Measurements from ENCODE around the gene ZNF471.
A peak's percentile ranks its signal among the peaks of the same experiment; 100 is the strongest.

Gene ZNF471

GRCh38 chr19:56507446-56508289 lies at the start of gene ZNF471:
ZNF471 (plus strand) TSS chr19:56507855; CDS start chr19:56511572, 3,717 bp downstream.
- peak; percentile 98 for DNase-seq (ENCODE audit: low read depth)

- DNase-seq (ENCODE audit: low read depth), result no peak
These were observed 33.3 kb upstream of the ZNF471 start for GRCh38 chr19:56474308-56474707.

GRCh38 chr19:56476093-56476492 lies 31.6 kb upstream of the ZNF471 start:
- DNase-seq (ENCODE audit: low read depth), result no peak

GRCh38 chr19:56476651-56477428 lies 30.8 kb upstream of the ZNF471 start, which contains the start of gene ZNF667:
ZNF667 (minus strand) TSS chr19:56477345; CDS start chr19:56462370, 14,975 bp downstream.
- peak; percentile 46 for DNase-seq (ENCODE audit: low read depth)

GRCh38 chr19:56477429-56478338 lies 30.0 kb upstream of the ZNF471 start:
- DNase-seq (ENCODE audit: low read depth), result peak; percentile 94

- DNase-seq (ENCODE audit: low read depth), result no peak
These were observed 16.3 kb upstream of the ZNF471 start for GRCh38 chr19:56491399-56491798.

- DNase-seq (ENCODE audit: low read depth), result no peak
These were observed 3.1 kb upstream of the ZNF471 start for GRCh38 chr19:56504581-56504980.

- no peak for DNase-seq (ENCODE audit: low read depth)
These were observed 679 bp downstream of the ZNF471 start for GRCh38 chr19:56508290-56508778.

GRCh38 chr19:56525214-56525860 lies 17.7 kb downstream of the ZNF471 start:
- DNase-seq (ENCODE audit: low read depth), result no peak

- no peak for DNase-seq (ENCODE audit: low read depth)
These were observed 29.8 kb downstream of the ZNF471 start for GRCh38 chr19:56537442-56537841.

- peak; percentile 88 for DNase-seq (ENCODE audit: low read depth)
These were observed 30.7 kb downstream of the ZNF471 start for GRCh38 chr19:56538254-56538760.

GRCh38 chr19:56538761-56539263 lies 31.2 kb downstream of the ZNF471 start, which contains the start of gene ZFP28:
ZFP28 (plus strand) TSS chr19:56538948; CDS start chr19:56539019, 71 bp downstream.
- DNase-seq (ENCODE audit: low read depth), result no peak

GRCh38 chr19:56543776-56544175 lies 36.1 kb downstream of the ZNF471 start:
- no peak for DNase-seq (ENCODE audit: low read depth)

GRCh38 chr19:56547535-56547934 lies 39.9 kb downstream of the ZNF471 start:
- no peak for DNase-seq (ENCODE audit: low read depth)

GRCh38 chr19:56554272-56554869 lies 46.7 kb downstream of the ZNF471 start:
- no peak for DNase-seq (ENCODE audit: low read depth)

- no peak for DNase-seq (ENCODE audit: low read depth)
These were observed 55.1 kb downstream of the ZNF471 start for GRCh38 chr19:56562766-56563165.

- DNase-seq (ENCODE audit: low read depth), result peak; percentile 28
These were observed 59.2 kb downstream of the ZNF471 start for GRCh38 chr19:56566904-56567273.

GRCh38 chr19:56567274-56568120 lies 59.8 kb downstream of the ZNF471 start, which contains the start of gene ZNF470:
ZNF470 (plus strand) TSS chr19:56567468; CDS start chr19:56570312, 2,844 bp downstream.
- peak; percentile 92 for DNase-seq (ENCODE audit: low read depth)

GRCh38 chr19:56572589-56572988 lies 64.9 kb downstream of the ZNF471 start:
- DNase-seq (ENCODE audit: low read depth), result no peak

All from fibroblast of gingiva (primary cell).